HepG2 (cell line): ENCODE results near the gene FUCA2. TPM values are rescaled to one million over a fixed set of nuclear protein-coding genes. Genes with fewer than 3 reads are reported as not detected.
A peak's percentile ranks its signal among the peaks of the same experiment; 100 is the strongest.

ENCODE experiments used
- CHD2 ChIP-seq: IDR thresholded peaks from 2 replicates; pipeline ENCODE4 v1.6.1; 2011; ENCODE audit warnings: low read depth, low read length, improper control_type of control experiment
- HOXD1 ChIP-seq: sonication (generic); formaldehyde crosslinking; IDR thresholded peaks from 2 replicates; pipeline ENCODE4 v1.5.0; 2020; ENCODE audit warnings: missing genetic modification reagents
- MEIS1 ChIP-seq: sonication (generic); formaldehyde crosslinking; IDR thresholded peaks from 2 replicates; pipeline ENCODE4 v1.9.0; 2021; ENCODE audit warnings: mild to moderate bottlenecking, missing genetic modification reagents, moderate library complexity, borderline replicate concordance
- MTA3 ChIP-seq: sonication (generic); formaldehyde crosslinking; IDR thresholded peaks from 2 replicates; pipeline ENCODE4 v1.4.0; 2020; ENCODE audit warnings: missing genetic modification reagents
- NKX3-1 ChIP-seq: sonication (generic); formaldehyde crosslinking; IDR thresholded peaks from 2 replicates; pipeline ENCODE4 v1.5.0; 2020; ENCODE audit warnings: missing genetic modification reagents
- NR2F6 ChIP-seq, 2 experiments: IDR thresholded peaks; 2 replicates each; pipeline ENCODE4 v1.6.1; 2016; ENCODE audit warnings: antibody characterized with exemption in 1 of 2, mild to moderate bottlenecking in 1 of 2
- PLRG1 ChIP-seq: fragments of 450-650 bp; conservative IDR thresholded peaks from 2 replicates; pipeline ENCODE4 v1.6.1; 2016
- SIN3A ChIP-seq: IDR thresholded peaks from 2 replicates; pipeline ENCODE4 v1.6.1; 2011; ENCODE audit warnings: low read depth, mild to moderate bottlenecking, control low read depth, low read length, borderline replicate concordance
- SMC3 ChIP-seq: IDR thresholded peaks from 2 replicates; pipeline ENCODE4 v1.6.1; 2011; ENCODE audit warnings: low read length, improper control_type of control experiment
- SUZ12 ChIP-seq: fragments of 150-350 bp; IDR thresholded peaks from 2 replicates; pipeline ENCODE4 v1.6.1; 2014; ENCODE audit warnings: low read depth, low read length
- ZHX1 ChIP-seq: sonication (generic); formaldehyde crosslinking; IDR thresholded peaks from 2 replicates; pipeline ENCODE4 v1.8.1; 2022; ENCODE audit warnings: low read depth, mild to moderate bottlenecking, missing genetic modification reagents
- ZNF746 ChIP-seq: sonication (generic); formaldehyde crosslinking; IDR thresholded peaks from 2 replicates; pipeline ENCODE4 v1.8.0; 2022; ENCODE audit warnings: mild to moderate bottlenecking, missing genetic modification reagents
- ZNF878 ChIP-seq: sonication (generic); formaldehyde crosslinking; IDR thresholded peaks from 2 replicates; pipeline ENCODE4 v1.8.1; 2023; ENCODE audit warnings: mild to moderate bottlenecking, missing genetic modification reagents, moderate library complexity
- ZSCAN31 ChIP-seq: sonication (generic); formaldehyde crosslinking; IDR thresholded peaks from 2 replicates; pipeline ENCODE4 v1.5.0; 2020; ENCODE audit warnings: low read depth, mild to moderate bottlenecking, missing genetic modification reagents
- polyA plus RNA-seq, 8 experiments: library from polyadenylated mRNA; depleted of rRNA in 3 of 8; stranded (reverse) in 7 of 8; unstranded in 1 of 8; fragments of >200 nt; fragmentation: Illumina TruSeq in 4 of 8; extraction: Trizol in 4 of 8; gene quantifications; 2 replicates each; pipeline versions ENCODE4 v1.2.1 to v1.2.3, GENCODE V29; 2011 to 2016; ENCODE audit warnings: low read depth in 4 of 8, missing spikeins in 1 of 8, mixed read lengths in 1 of 8; ENCODE audit not compliant: insufficient read depth in 1 of 8
- total RNA-seq, 5 experiments: library from RNA; depleted of rRNA; stranded (reverse); fragments of >200 nt; fragmentation: Illumina TruSeq; extraction: Trizol; gene quantifications; 2 replicates each; pipeline ENCODE4 v1.2.3, GENCODE V29; 2016; ENCODE audit warnings: low read depth in 1 of 5

The FUCA2 gene
- total and polyA plus RNA-seq, 2 of the 13 experiments (the other 11 are each of a cell fraction or from before 2014, with no cell fraction given), result 87.4 to 144 TPM

GRCh38 chr6:143513410-143513809 is 1.9 kb upstream of the FUCA2 start (continued):
- TF ChIP-seq NR2F6 (IDR thresholded peaks at IDR 0.05) (no peak), NR2F6 (CRISPR knock-in tag; IDR thresholded peaks at IDR 0.05) (no peak), ZHX1 (no peak), PLRG1 (no peak), ZNF746 (no peak), CHD2 (no peak), SUZ12 (no peak), SMC3 (peak; percentile 62; the same call in 1 of the 2 replicates), MEIS1 (CRISPR knock-in tag) (no peak), MTA3 (CRISPR knock-in tag) (no peak), NKX3-1 (CRISPR knock-in tag) (no peak), ZNF878 (no peak), HOXD1 (CRISPR knock-in tag) (no peak), SIN3A (no peak), ZSCAN31 (CRISPR knock-in tag) (0 out of 2 replicates have a peak, but pooled peaks have one; percentile 24)
